GM21529 (cell line): Measurements from ENCODE around the gene GPBP1.
"Not testable (repeated sequence)": the region's sequence is repeated elsewhere in the genome, so short reads cannot be mapped to it uniquely, and the experiment has no call there.

ENCODE experiments used
- ATAC-seq: cut with Tn5 transposase; IDR thresholded peaks from one replicate; pipeline ENCODE4 v1.9.1; 2021; ENCODE audit not compliant: unreplicated experiment

The GPBP1 gene

GRCh38 chr5:57175551-57176309, 1.9 kb downstream of the GPBP1 start:
- ATAC-seq, result peak; percentile 10

- no peak for ATAC-seq
Measured at GRCh38 chr5:57176350-57176857, 2.5 kb downstream of the GPBP1 start.

- no peak for ATAC-seq
Measured at GRCh38 chr5:57177479-57178156, 3.8 kb downstream of the GPBP1 start.

DNA sequence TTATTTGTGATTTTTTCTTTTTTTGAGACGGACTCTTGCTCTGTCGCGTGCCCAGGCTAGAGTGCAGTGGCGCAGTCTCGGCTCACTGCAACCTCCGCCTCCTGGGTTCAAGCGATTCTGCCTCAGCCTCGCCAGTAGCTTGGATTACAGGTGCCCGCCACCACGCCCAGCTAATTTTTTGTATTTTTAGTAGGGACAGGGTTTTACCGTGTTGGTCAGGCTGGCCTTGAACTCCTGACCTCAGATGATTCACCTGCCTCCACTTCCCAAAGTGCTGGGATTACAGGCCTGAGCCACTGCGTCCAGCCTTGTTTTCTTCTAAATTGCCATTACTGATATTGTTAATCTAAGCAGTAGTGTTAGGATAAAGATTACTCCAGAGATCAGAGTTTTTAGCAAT, 4.4 kb downstream of the GPBP1 start:
- ATAC-seq, result not testable (repeated sequence)

GRCh38 chr5:57179262-57180200, 5.7 kb downstream of the GPBP1 start:
- no peak for ATAC-seq

- no peak for ATAC-seq
Measured at GRCh38 chr5:57181154-57181553, 7.3 kb downstream of the GPBP1 start.

- no peak for ATAC-seq
Measured at GRCh38 chr5:57184322-57184721, 10.5 kb downstream of the GPBP1 start.

GRCh38 chr5:57185313-57185712, 11.5 kb downstream of the GPBP1 start:
- no peak for ATAC-seq

- ATAC-seq, result no peak
Measured at GRCh38 chr5:57186194-57186593, 12.3 kb downstream of the GPBP1 start.

- ATAC-seq, result not testable (repeated sequence)
Measured at GRCh38 chr5:57187977-57188376, 14.1 kb downstream of the GPBP1 start.

DNA sequence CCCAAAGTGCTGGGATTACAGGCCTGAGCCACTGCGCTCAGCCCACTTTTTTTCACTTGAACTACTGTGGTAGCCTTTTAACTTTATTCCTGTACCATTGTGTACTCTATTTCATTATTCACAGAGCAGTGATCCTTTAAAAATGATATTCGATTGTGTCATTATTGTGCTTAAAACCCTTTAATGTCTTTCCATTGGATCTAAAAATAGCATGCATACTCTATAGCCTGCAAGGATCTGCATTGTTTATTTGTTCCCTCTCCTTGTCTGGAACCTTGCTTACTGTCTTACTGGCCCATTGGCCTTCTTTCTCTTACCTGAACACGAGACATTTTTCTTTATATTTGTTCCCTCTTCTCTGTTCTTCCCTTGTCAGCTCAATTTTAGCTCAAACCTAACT, 15.7 kb downstream of the GPBP1 start:
- no peak for ATAC-seq

- no peak for ATAC-seq
Measured at GRCh38 chr5:57190593-57190992, 16.7 kb downstream of the GPBP1 start.

DNA sequence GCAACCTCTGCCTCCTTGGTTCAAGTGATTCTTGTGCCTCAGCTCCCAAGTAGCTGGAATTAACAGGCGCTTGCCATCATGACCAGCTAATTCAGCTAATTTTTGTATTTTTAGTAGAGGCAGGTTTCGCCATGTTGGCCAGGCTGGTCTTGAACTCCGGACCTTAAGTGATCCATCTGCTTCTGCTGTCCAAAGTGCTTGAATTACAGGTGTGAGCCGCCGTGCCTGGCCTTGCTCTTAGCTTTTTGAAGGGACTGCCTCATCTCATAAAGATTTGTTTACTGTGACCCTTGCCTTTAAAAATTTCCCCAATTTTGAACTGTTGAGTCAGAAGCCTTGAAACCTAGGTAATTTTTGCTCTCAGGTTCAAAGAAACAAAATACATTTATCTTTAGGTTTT, 17.3 kb downstream of the GPBP1 start:
- no peak for ATAC-seq

DNA sequence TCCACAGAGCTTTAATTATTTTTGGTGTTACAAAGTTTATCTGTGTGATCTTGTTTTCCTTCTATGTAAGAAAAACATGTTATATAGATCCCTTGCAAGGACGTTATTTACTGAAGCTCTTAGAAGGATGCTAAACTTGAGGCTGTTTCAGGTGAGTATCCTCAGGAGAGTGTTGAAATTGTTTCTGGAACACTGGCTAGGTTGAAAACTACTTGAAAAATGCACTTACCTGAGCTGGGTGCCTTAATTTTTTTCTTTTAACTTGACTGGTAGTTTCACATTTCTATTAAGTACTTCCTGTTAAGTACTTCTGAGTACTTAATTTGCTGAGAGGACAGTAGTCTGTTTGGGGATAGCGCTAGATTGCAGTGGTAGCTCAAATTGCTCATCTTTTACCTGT, 18.1 kb downstream of the GPBP1 start:
- ATAC-seq, result no peak

- not testable (repeated sequence) for ATAC-seq
Measured at GRCh38 chr5:57192832-57193231, 19.0 kb downstream of the GPBP1 start.

GRCh38 chr5:57193757-57194413, 20.0 kb downstream of the GPBP1 start:
- ATAC-seq, result no peak

- no peak for ATAC-seq
Measured at GRCh38 chr5:57194653-57195052, 20.8 kb downstream of the GPBP1 start.

- no peak for ATAC-seq
Measured at GRCh38 chr5:57195060-57195459, 21.2 kb downstream of the GPBP1 start.

DNA sequence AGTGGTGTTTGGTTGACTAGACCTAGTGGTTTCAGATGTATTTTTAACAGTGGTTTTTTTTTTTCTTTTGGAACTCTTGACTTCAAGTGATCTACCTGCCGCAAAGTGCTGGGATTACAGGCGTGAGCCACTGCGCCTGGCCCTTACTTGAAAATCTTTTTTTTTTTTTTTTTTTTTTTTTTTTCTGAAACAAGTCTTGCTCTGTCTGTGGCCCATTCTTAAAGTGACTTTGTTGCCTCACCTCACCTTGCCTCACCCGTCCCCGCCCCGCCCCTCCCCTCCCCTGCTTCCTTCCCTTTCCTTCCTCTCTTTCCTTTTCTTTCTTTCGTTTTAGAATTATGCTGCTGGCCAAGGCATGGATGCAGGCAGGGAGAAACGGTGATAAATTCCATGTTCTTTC, 26.0 kb downstream of the GPBP1 start:
- no peak for ATAC-seq

GRCh38 chr5:57202811-57203210, 29.0 kb downstream of the GPBP1 start:
- no peak for ATAC-seq
